ENCODE measurements around the gene KLF16. TPM values are rescaled to one million over a fixed set of nuclear protein-coding genes. Genes with fewer than 3 reads are reported as not detected.

KLF16 gene
- polyA plus RNA-seq, 3 donors = 0.51 to 23.3 (median 0.67) TPM

DNA sequence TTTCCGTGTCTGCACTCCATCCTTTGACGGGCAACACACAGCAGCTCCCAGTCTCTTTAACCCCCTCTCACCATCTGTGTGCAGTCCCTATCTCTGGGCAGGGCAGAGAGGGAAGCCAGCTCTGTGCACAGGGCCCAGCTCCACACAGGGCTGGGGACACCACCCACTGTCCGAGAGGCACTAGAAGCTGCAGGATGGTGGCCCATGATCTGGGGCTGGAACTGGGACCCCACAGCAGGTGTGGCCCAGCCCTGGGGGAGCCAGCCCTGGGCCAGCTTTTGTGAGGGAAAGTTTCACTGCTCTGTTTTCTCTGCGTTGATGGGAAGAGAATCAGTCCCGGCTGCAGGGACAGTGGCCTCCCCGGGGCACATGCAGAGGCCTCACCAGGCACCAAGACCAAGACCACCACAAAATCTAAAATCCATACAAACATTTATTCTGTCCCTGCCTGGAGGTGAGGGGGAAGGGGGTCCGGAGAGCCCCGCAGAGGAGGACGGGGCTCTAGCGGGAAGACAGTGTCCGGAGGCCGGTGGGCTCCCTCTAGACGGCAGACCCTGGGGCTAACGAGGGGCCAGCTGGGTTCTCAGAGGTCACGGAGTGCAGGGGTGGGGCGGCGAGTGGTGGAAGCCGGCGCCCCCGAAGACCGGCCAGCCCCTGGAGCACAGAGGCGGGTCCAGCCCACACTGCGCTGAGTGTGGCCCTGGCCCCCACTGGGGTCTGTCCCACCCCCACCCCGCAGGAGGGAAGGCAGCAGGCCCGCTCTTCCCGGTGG is 48.4 kb downstream of the KLF16 start:
- H3K36me3 ChIP-seq (replicated peaks in 1 of 2; ENCODE audit: control insufficient read depth in 1 of 2, insufficient read depth in 2 of 2, low read length in 2 of 2) = peaks cover 49% of the 10 kb centered on the region in 2 donors
- H3K79me2 ChIP-seq (ENCODE audit: insufficient read depth, low read length) = no peaks in the 10 kb centered on the region
- no peak overlapping the region for H3K4me2 ChIP-seq (replicated peaks; ENCODE audit: extremely low read depth, low read length, poor library complexity, severe bottlenecking)
- H2AFZ ChIP-seq (ENCODE audit: insufficient read depth, low read depth, low read length, poor library complexity, severe bottlenecking) = no peak overlapping the region
- H3K9me3 ChIP-seq (replicated peaks in 1 of 2; ENCODE audit: control insufficient read depth in 1 of 2, insufficient read depth in 1 of 2, low read length in 2 of 2) = no peaks in the 10 kb centered on the region
- Mint-ChIP-seq H3K4me3 (no peak overlapping the region), H3K9me3 (no peaks in the 10 kb centered on the region), H3K36me3 (peaks cover 28 to 45% of the 10 kb centered on the region in 2 donors), H3K27ac (peak overlapping the region in 2 of 7 donors; percentile 28 to 57), H3K27me3 (ENCODE audit: low read depth in 3 of 3) (no peaks in the 10 kb centered on the region), H3K4me1 (peaks cover 16% of the 10 kb centered on the region)
- no peak for TF ChIP-seq CTCF (IDR thresholded peaks at IDR 0.05)
- intact Hi-C loops (cut with micrococcal nuclease) = loop anchor here in 1 of 2 donors (5.0 kb wide), 1 partner anchor 248 kb away; the partner anchor contains the start of gene MEX3D
- no peak overlapping the region for H3K9ac ChIP-seq (ENCODE audit: insufficient read depth, low read length, poor library complexity, severe bottlenecking)
- WGBS (ENCODE audit: insufficient coverage) = 97% methylated on average over 19 of the region's 26 CpGs
- H3K27ac ChIP-seq (ENCODE audit: low read depth in 1 of 2, low read length in 2 of 2) = no peak overlapping the region
- no peak overlapping the region for H3K4me3 ChIP-seq (replicated peaks in 1 of 3; ENCODE audit: low read depth in 2 of 3, low read length in 3 of 3)
- DNase-seq = no peak
- peaks cover 30% of the 10 kb centered on the region for H4K20me1 ChIP-seq (ENCODE audit: insufficient read depth, low read length)
- peaks cover 19 to 26% of the 10 kb centered on the region in 2 donors for H3K4me1 ChIP-seq (ENCODE audit: control insufficient read depth in 1 of 2, insufficient read depth in 2 of 2, low read length in 2 of 2)
- H3K27me3 ChIP-seq (ENCODE audit: control insufficient read depth in 2 of 2, insufficient read depth in 2 of 2, low read length in 2 of 2) = no peaks in the 10 kb centered on the region

- no peaks in the 10 kb centered on the region for H3K27me3 ChIP-seq (ENCODE audit: control insufficient read depth in 2 of 2, insufficient read depth in 2 of 2, low read length in 2 of 2)
- peak overlapping the region in 2 of 7 donors; percentile 54 to 68 for H3K27ac Mint-ChIP-seq
- H3K4me1 Mint-ChIP-seq = peaks cover 16% of the 10 kb centered on the region
- no peaks in the 10 kb centered on the region for H3K9me3 ChIP-seq (replicated peaks in 1 of 2; ENCODE audit: control insufficient read depth in 1 of 2, insufficient read depth in 1 of 2, low read length in 2 of 2)
- H3K36me3 Mint-ChIP-seq = peaks cover 27 to 40% of the 10 kb centered on the region in 2 donors
- no peaks in the 10 kb centered on the region for H3K9me3 Mint-ChIP-seq
- no peak overlapping the region for H3K27ac ChIP-seq (ENCODE audit: low read depth in 1 of 2, low read length in 2 of 2)
- peaks cover 24% of the 10 kb centered on the region for H4K20me1 ChIP-seq (ENCODE audit: insufficient read depth, low read length)
- DNase-seq = no peak
- peaks cover 19 to 26% of the 10 kb centered on the region in 2 donors for H3K4me1 ChIP-seq (ENCODE audit: control insufficient read depth in 1 of 2, insufficient read depth in 2 of 2, low read length in 2 of 2)
- no peaks in the 10 kb centered on the region for H3K79me2 ChIP-seq (ENCODE audit: insufficient read depth, low read length)
- WGBS (ENCODE audit: insufficient coverage) = 82% methylated on average over 10 of the region's 10 CpGs
- H3K27me3 Mint-ChIP-seq (ENCODE audit: low read depth in 3 of 3) = no peaks in the 10 kb centered on the region
- no peak overlapping the region for H3K9ac ChIP-seq (ENCODE audit: insufficient read depth, low read length, poor library complexity, severe bottlenecking)
- peaks cover 43% of the 10 kb centered on the region in 2 donors for H3K36me3 ChIP-seq (replicated peaks in 1 of 2; ENCODE audit: control insufficient read depth in 1 of 2, insufficient read depth in 2 of 2, low read length in 2 of 2)
- intact Hi-C loops (cut with micrococcal nuclease) = loop anchor here in 1 of 2 donors (5.0 kb wide), 1 partner anchor 247 kb away; the partner anchor contains the start of gene MEX3D
- no peak overlapping the region for H3K4me3 ChIP-seq (replicated peaks in 1 of 3; ENCODE audit: low read depth in 2 of 3, low read length in 3 of 3)
- no peak for TF ChIP-seq CTCF (IDR thresholded peaks at IDR 0.05)
- no peak overlapping the region for H3K4me2 ChIP-seq (replicated peaks; ENCODE audit: extremely low read depth, low read length, poor library complexity, severe bottlenecking)
- no peak overlapping the region for H2AFZ ChIP-seq (ENCODE audit: insufficient read depth, low read depth, low read length, poor library complexity, severe bottlenecking)
- no peak overlapping the region for H3K4me3 Mint-ChIP-seq
These were observed 49.0 kb downstream of the KLF16 start for GRCh38 chr19:1814391-1814790.
